ENCODE measurements around the gene ACTN4.

DNA sequence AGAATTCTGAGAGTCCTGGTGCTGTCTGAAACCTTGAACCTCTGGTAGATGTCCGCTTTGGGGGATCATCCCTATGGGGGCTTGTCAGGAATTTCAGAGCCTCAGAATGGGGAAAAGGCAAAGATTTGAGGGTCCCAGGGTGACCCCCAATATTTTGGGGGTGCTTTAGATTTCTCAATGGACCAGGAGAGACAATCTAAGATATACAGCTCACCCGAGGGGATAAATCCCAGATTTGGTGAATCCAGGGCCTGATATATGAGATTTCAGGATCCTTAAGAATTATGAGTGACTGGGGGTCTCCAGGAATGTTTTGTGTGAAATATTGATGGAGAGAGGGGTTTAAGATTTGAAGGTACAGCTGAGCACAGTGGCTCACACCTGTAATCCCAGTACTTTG is 93.5 kb downstream of the ACTN4 start:
- TF ChIP-seq, protein P1, sequence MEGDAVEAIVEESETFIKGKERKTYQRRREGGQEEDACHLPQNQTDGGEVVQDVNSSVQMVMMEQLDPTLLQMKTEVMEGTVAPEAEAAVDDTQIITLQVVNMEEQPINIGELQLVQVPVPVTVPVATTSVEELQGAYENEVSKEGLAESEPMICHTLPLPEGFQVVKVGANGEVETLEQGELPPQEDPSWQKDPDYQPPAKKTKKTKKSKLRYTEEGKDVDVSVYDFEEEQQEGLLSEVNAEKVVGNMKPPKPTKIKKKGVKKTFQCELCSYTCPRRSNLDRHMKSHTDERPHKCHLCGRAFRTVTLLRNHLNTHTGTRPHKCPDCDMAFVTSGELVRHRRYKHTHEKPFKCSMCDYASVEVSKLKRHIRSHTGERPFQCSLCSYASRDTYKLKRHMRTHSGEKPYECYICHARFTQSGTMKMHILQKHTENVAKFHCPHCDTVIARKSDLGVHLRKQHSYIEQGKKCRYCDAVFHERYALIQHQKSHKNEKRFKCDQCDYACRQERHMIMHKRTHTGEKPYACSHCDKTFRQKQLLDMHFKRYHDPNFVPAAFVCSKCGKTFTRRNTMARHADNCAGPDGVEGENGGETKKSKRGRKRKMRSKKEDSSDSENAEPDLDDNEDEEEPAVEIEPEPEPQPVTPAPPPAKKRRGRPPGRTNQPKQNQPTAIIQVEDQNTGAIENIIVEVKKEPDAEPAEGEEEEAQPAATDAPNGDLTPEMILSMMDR (IDR thresholded peaks at IDR 0.05): no peak
- no peak for TF ChIP-seq SIN3A (IDR thresholded peaks at IDR 0.05; ENCODE audit: borderline replicate concordance, insufficient read depth, low read depth, low read length)
- no peak for TF ChIP-seq POLR2AphosphoS5 (IDR thresholded peaks at IDR 0.05; ENCODE audit: low read depth, low read length)

Measured in Panc1 (cell line).